Measurements from ENCODE around the gene PSENEN.

DNA sequence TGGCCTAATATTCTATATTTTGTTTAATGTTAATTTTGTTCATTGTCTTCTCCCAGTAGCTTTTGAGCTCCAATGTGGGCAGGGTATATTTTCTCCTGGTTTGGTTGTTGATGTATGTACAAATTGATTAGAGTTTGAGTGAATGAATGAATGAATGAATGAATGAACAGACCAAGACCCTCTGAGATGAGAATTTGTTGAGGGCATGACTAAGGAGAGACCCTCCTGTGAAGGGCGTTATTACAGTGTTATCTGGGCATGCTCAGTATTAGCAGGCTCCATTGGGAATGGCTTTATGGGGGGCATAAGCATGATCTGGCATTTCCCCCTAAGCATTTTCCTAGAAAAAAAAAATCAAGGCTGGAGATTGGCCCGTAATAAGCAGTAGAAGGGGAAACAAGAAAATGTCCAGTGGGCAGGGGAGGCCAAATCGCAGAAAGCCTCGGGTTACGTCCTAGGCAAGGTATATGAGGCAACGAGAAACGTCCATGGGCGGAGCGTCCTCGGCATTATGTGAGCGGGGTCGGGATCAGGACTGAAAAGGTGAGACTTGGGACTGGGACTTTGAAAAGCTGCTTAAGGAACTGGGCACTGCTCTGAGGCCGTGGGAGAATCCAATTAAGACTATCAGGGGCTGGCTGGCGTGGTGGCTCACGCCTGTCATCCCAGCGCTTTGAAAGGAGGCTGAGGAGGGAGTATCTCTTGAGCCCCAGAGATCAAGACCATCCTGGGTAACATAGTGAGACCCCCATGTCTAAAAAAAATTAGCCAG, 29.0 kb downstream of the PSENEN start:
- TF ChIP-seq EZH2 (IDR thresholded peaks at IDR 0.05; ENCODE audit: low read depth): no peak
- TF ChIP-seq, protein P1, sequence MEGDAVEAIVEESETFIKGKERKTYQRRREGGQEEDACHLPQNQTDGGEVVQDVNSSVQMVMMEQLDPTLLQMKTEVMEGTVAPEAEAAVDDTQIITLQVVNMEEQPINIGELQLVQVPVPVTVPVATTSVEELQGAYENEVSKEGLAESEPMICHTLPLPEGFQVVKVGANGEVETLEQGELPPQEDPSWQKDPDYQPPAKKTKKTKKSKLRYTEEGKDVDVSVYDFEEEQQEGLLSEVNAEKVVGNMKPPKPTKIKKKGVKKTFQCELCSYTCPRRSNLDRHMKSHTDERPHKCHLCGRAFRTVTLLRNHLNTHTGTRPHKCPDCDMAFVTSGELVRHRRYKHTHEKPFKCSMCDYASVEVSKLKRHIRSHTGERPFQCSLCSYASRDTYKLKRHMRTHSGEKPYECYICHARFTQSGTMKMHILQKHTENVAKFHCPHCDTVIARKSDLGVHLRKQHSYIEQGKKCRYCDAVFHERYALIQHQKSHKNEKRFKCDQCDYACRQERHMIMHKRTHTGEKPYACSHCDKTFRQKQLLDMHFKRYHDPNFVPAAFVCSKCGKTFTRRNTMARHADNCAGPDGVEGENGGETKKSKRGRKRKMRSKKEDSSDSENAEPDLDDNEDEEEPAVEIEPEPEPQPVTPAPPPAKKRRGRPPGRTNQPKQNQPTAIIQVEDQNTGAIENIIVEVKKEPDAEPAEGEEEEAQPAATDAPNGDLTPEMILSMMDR (conservative IDR thresholded peaks at IDR 0.05): no peak

All from PC-9 (cell line).